Testis (tissue), 2 donors: ENCODE measurements around the gene RXRA.

ENCODE experiments used
- CTCF ChIP-seq, 3 experiments: fragments of 450-650 bp in 2 of 3; fragments of 200-600 bp in 1 of 3; sonication (generic) in 1 of 3; IDR thresholded peaks; one replicate each; pipeline ENCODE4 v1.5.1; 2016 to 2019; ENCODE audit warnings: antibody characterized with exemption in 3 of 3, mild to moderate bottlenecking in 2 of 3, moderate library complexity in 1 of 3
- POLR2A ChIP-seq: fragments of 450-650 bp; IDR thresholded peaks from one replicate; pipeline ENCODE4 v1.6.1; 2017; ENCODE audit warnings: antibody characterized with exemption, mild to moderate bottlenecking, moderate library complexity

- TF ChIP-seq CTCF (IDR thresholded peaks at IDR 0.05) (no peak), POLR2A (no peak)
These were observed 5.3 kb upstream of the RXRA start for GRCh38 chr9:134320868-134321471.
